Hepatocyte (in vitro differentiated cells): Measurements from ENCODE around the gene WDR91. TPM values are rescaled to one million over a fixed set of nuclear protein-coding genes. Genes with fewer than 3 reads are reported as not detected.

Experiments used
- DNase-seq: peaks from one replicate; pipeline ENCODE4 v3.0.0-alpha.2; 2016; ENCODE audit warnings: low spot score
- H2AFZ ChIP-seq: fragments of 200-600 bp; sonication (generic); 2 replicates; pipeline ENCODE4 v1.6.0; 2016; ENCODE audit warnings: antibody characterized with exemption, mild to moderate bottlenecking
- H3K27ac ChIP-seq: fragments of 200-600 bp; sonication (generic); 2 replicates; pipeline ENCODE4 v1.5.1; 2016; ENCODE audit warnings: mild to moderate bottlenecking
- H3K27me3 ChIP-seq: fragments of 200-600 bp; sonication (generic); 2 replicates; pipeline ENCODE4 v1.6.1; 2016
- H3K36me3 ChIP-seq: fragments of 200-600 bp; sonication (generic); replicated peaks from 2 replicates; pipeline ENCODE4 v1.5.1; 2016; ENCODE audit warnings: low read depth; ENCODE audit not compliant: insufficient read depth
- H3K4me1 ChIP-seq: fragments of 200-600 bp; sonication (generic); 2 replicates; pipeline ENCODE4 v1.5.1; 2016; ENCODE audit warnings: mild to moderate bottlenecking, moderate library complexity; ENCODE audit not compliant: insufficient read depth
- H3K4me2 ChIP-seq: fragments of 200-600 bp; sonication (generic); 2 replicates; pipeline ENCODE4 v1.6.0; 2016
- H3K4me3 ChIP-seq: fragments of 200-600 bp; sonication (generic); 2 replicates; pipeline ENCODE4 v1.5.1; 2016; ENCODE audit warnings: mild to moderate bottlenecking
- H3K79me2 ChIP-seq: fragments of 200-600 bp; sonication (generic); 2 replicates; pipeline ENCODE4 v1.6.0; 2017; ENCODE audit warnings: mild to moderate bottlenecking
- H3K9me2 ChIP-seq: fragments of 200-600 bp; sonication (generic); replicated peaks from 2 replicates; pipeline ENCODE4 v1.6.0; 2017; ENCODE audit warnings: mild to moderate bottlenecking; ENCODE audit not compliant: insufficient read depth
- H3K9me3 ChIP-seq: fragments of 200-600 bp; sonication (generic); 2 replicates; pipeline ENCODE4 v1.5.1; 2016; ENCODE audit warnings: low read depth, mild to moderate bottlenecking
- H4K20me1 ChIP-seq: fragments of 200-600 bp; sonication (generic); 2 replicates; pipeline ENCODE4 v1.6.0; 2016; ENCODE audit warnings: mild to moderate bottlenecking; ENCODE audit not compliant: insufficient read depth, poor library complexity, severe bottlenecking
- CTCF ChIP-seq: fragments of 200-600 bp; sonication (generic); IDR thresholded peaks from 2 replicates; pipeline ENCODE4 v1.5.1; 2016; ENCODE audit warnings: antibody characterized with exemption, mild to moderate bottlenecking; ENCODE audit not compliant: poor library complexity
- EZH2 ChIP-seq: fragments of 200-600 bp; sonication (generic); IDR thresholded peaks from 2 replicates; pipeline ENCODE4 v1.6.1; 2016; ENCODE audit warnings: antibody characterized with exemption, mild to moderate bottlenecking, borderline replicate concordance
- EZH2phosphoT487 ChIP-seq: fragments of 200-600 bp; sonication (generic); IDR thresholded peaks from one replicate; pipeline ENCODE4 v1.6.1; 2018; ENCODE audit warnings: antibody characterized with exemption, mild to moderate bottlenecking, low read depth, moderate library complexity; ENCODE audit not compliant: unreplicated experiment, severe bottlenecking
- WGBS: methylation state at CpG from one replicate; pipeline ENCODE4 v1.1.6; 2016; ENCODE audit warnings: low lambda C conversion rate; ENCODE audit errors: missing lambda C conversion rate; 5-methylcytosine and 5-hydroxymethylcytosine counted together
- polyA plus RNA-seq: library from polyadenylated mRNA; unstranded; fragments of >200 nt; fragmentation: Nextera tagmentation; extraction: Ambion mirVana; gene quantifications from 2 replicates; pipeline ENCODE4 v1.2.1, GENCODE V29; 2016
- total RNA-seq: library from RNA; depleted of rRNA; stranded (reverse); fragments of >200 nt; gene quantifications from 2 replicates; pipeline ENCODE4 v1.2.3, GENCODE V29; 2014

Gene WDR91
- total and polyA plus RNA-seq, 2 experiments from 2014 or later: 8.0 to 8.2 TPM

- TF ChIP-seq CTCF (no peak), EZH2phosphoT487 (no peak), EZH2 (no peak)
These were observed 42.7 kb downstream of the WDR91 start for GRCh38 chr7:135168489-135169140.

GRCh38 chr7:135168001-135168400, 43.3 kb downstream of the WDR91 start:
- H3K4me1 ChIP-seq: peaks cover 28% of the 10 kb centered on the region
- no peak overlapping the region for H3K27ac ChIP-seq
- H4K20me1 ChIP-seq: no peaks in the 10 kb centered on the region
- H3K4me2 ChIP-seq: peak overlapping the region; percentile 87
- no peaks in the 10 kb centered on the region for H3K36me3 ChIP-seq
- TF ChIP-seq EZH2phosphoT487 (no peak), CTCF (no peak), EZH2 (no peak)
- H3K9me2 ChIP-seq: no peaks in the 10 kb centered on the region
- DNase-seq: peak; percentile 42
- 80% methylated on average over 6 of the region's 9 CpGs for WGBS
- no peaks in the 10 kb centered on the region for H3K9me3 ChIP-seq
- no peaks in the 10 kb centered on the region for H3K27me3 ChIP-seq
- H3K4me3 ChIP-seq: no peak overlapping the region
- peaks cover 19% of the 10 kb centered on the region for H3K79me2 ChIP-seq
- H2AFZ ChIP-seq: no peak overlapping the region

More at GRCh38 chr7:135168489-135169140, 42.7 kb downstream of the WDR91 start:
- Histone ChIP-seq H3K27ac (no peak overlapping the region), H3K4me1 (peaks cover 28% of the 10 kb centered on the region), H3K79me2 (peaks cover 19% of the 10 kb centered on the region), H3K4me2 (peak overlapping the region; percentile 87), H3K36me3 (no peaks in the 10 kb centered on the region), H4K20me1 (no peaks in the 10 kb centered on the region), H3K27me3 (no peaks in the 10 kb centered on the region), H3K9me3 (no peaks in the 10 kb centered on the region), H2AFZ (no peak overlapping the region), H3K9me2 (no peaks in the 10 kb centered on the region), H3K4me3 (no peak overlapping the region)
- WGBS: 96% methylated on average over 13 of the region's 13 CpGs
- DNase-seq: no peak

GRCh38 chr7:135167365-135167917, 43.9 kb downstream of the WDR91 start:
- H3K36me3 ChIP-seq: no peaks in the 10 kb centered on the region
- no peaks in the 10 kb centered on the region for H3K9me3 ChIP-seq
- no peaks in the 10 kb centered on the region for H4K20me1 ChIP-seq
- no peaks in the 10 kb centered on the region for H3K9me2 ChIP-seq
- peaks cover 19% of the 10 kb centered on the region for H3K79me2 ChIP-seq
- no peak overlapping the region for H2AFZ ChIP-seq
- peaks cover 28% of the 10 kb centered on the region for H3K4me1 ChIP-seq
- H3K4me3 ChIP-seq: no peak overlapping the region
- WGBS: 96% methylated on average over 12 of the region's 12 CpGs
- no peaks in the 10 kb centered on the region for H3K27me3 ChIP-seq
- TF ChIP-seq EZH2phosphoT487: no peak
- no peak for TF ChIP-seq CTCF
- no peak overlapping the region for H3K27ac ChIP-seq
- no peak for DNase-seq
- H3K4me2 ChIP-seq: peak overlapping the region; percentile 41
